Cardiac muscle cell (in vitro differentiated cells and primary cell): ENCODE results near the gene IAH1. TPM values are rescaled to one million over a fixed set of nuclear protein-coding genes. Genes with fewer than 3 reads are reported as not detected.

Experiments used
- DNase-seq, 2 donors: peaks; one replicate each; pipeline versions ENCODE4 v3.0.0 to v3.0.0-alpha.2; 2010 to 2017; ENCODE audit warnings: low read depth in 1 of 2, low spot score in 1 of 2
- H3K27ac ChIP-seq: fragments of 200-600 bp; sonication (generic); 2 replicates; pipeline ENCODE4 v1.5.1; 2016
- H3K27me3 ChIP-seq: fragments of 200-600 bp; sonication (generic); 2 replicates; pipeline ENCODE4 v1.6.0; 2016; ENCODE audit warnings: control low read depth
- H3K36me3 ChIP-seq: fragments of 200-600 bp; sonication (generic); 2 replicates; pipeline ENCODE4 v1.5.1; 2016; ENCODE audit warnings: control low read depth
- H3K4me1 ChIP-seq: fragments of 200-600 bp; sonication (generic); 2 replicates; pipeline ENCODE4 v1.8.1; 2017; ENCODE audit warnings: low read depth, mild to moderate bottlenecking, mixed run types
- H3K4me3 ChIP-seq: fragments of 200-600 bp; sonication (generic); 2 replicates; pipeline ENCODE4 v1.5.1; 2016; ENCODE audit warnings: mild to moderate bottlenecking
- H3K9me3 ChIP-seq: fragments of 200-600 bp; sonication (generic); 2 replicates; pipeline ENCODE4 v1.5.1; 2017; ENCODE audit warnings: low read depth, mild to moderate bottlenecking, control low read depth
- CTCF ChIP-seq: IDR thresholded peaks from 2 replicates; pipeline ENCODE4 v1.5.1; 2012; ENCODE audit warnings: low read depth, mild to moderate bottlenecking, low read length
- polyA plus RNA-seq: library from polyadenylated mRNA; unstranded; fragments of >200 nt; fragmentation: Nextera tagmentation; extraction: Ambion mirVana; gene quantifications from 2 replicates; pipeline ENCODE4 v1.2.1, GENCODE V29; 2016
- total RNA-seq: library from RNA; depleted of rRNA; stranded (reverse); fragments of >200 nt; gene quantifications from 2 replicates; pipeline ENCODE4 v1.2.3, GENCODE V29; 2016

The IAH1 gene
- total RNA-seq (41.8 and 45.4 TPM in 2 replicates), polyA plus RNA-seq (56.6 and 96.4 TPM in 2 replicates)

GRCh38 chr2:9474361-9475057 lies at the start of gene IAH1:
Gene IAH1, plus strand, starts transcription at chr2:9474551. Its CDS starts 16 bp downstream, at chr2:9474567.
- H3K36me3 ChIP-seq = peaks cover 17% of the 10 kb centered on the region
- H3K27ac ChIP-seq = no peak within 1 kb of the TSS
- H3K4me1 ChIP-seq = no peaks in the 10 kb centered on the region
- peak within 1 kb of the TSS; percentile 67 for H3K4me3 ChIP-seq
- H3K27me3 ChIP-seq = no peaks in the 10 kb centered on the region
- no peak for TF ChIP-seq CTCF
- DNase-seq = peak; percentile 43 to 54
- H3K9me3 ChIP-seq = no peaks in the 10 kb centered on the region

DNA sequence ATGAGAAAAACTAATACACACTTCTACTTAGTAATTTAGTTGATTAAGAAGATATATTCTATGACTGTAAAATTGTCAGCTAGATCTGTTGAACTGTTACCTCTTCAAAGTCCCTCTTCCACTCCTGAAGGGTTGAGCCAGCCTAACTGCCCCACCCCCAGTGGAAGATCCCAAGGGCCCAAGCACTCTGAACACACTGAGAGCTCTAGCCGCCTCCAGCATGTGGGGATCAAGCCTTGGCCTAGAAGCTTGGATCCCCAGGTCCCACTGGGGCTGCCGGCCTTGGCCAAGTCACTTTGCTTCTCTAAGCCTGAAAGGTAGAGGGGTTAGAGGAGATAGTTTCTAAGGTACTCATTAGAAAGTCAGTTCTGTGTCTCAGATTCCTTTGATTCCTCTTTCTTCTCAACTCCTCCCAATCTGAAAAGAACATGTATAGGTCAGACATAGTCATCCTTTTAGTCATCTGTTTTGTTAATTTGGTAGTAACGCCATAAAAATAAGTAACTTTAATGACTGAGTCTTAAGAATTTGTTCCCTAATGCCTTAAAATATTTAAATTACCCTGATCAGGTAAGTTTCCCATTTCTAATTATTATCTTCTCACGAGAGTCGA lies 45.3 kb upstream of the IAH1 start:
- no peak for TF ChIP-seq CTCF
- peaks cover 38% of the 10 kb centered on the region for H3K36me3 ChIP-seq
- no peak overlapping the region for H3K4me3 ChIP-seq
- H3K27ac ChIP-seq = no peak overlapping the region
- H3K4me1 ChIP-seq = peaks cover 6% of the 10 kb centered on the region
- no peaks in the 10 kb centered on the region for H3K27me3 ChIP-seq
- H3K9me3 ChIP-seq = no peaks in the 10 kb centered on the region
- no peak for DNase-seq

DNA sequence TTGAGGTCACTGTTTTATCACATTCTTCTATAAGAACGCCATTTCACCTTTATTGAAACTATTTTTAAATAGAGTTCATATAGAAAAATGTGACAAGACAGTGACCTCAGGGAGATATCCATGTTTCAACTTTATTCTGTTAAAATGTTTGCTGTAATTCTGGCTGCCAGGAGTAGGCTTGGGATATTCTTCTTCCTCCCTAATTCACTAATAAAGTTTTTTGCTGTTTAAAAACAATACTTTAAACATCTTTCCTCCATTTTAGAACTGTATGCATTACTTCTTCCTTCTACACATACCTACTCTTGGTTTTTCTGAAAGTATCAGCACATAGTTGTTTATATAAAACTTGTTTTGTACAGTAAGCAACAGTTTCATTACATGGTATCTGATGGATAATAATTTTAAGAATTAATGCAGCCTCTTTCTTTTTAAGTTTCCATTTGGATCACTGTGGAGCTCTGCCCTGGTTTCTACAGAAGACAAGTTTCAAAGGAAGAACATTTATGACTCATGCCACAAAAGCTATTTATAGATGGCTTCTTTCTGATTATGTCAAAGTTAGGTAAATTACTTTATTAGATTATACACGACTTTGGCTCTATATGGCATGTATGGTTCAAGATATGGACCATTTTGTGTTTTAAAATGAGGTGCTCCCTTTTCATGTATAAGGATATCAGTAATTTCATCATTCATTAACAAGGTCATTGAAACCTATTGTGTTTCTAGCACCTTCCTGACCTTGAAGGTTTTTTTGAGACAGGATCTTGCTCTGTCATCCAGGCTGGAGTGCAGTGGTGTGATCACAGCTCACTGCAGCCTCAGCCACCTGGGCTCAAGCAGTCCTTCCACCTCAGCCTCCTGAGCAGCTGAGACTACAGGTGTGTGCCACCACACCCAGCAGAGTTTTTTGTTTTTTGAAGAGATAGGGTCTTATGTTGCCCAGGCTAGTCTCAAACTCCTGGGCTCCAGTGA lies 43.7 kb upstream of the IAH1 start:
- no peaks in the 10 kb centered on the region for H3K9me3 ChIP-seq
- H3K27me3 ChIP-seq = no peaks in the 10 kb centered on the region
- peaks cover 38% of the 10 kb centered on the region for H3K36me3 ChIP-seq
- H3K4me1 ChIP-seq = no peaks in the 10 kb centered on the region
- no peak overlapping the region for H3K4me3 ChIP-seq
- no peak overlapping the region for H3K27ac ChIP-seq
- DNase-seq = no peak
- TF ChIP-seq CTCF = no peak

DNA sequence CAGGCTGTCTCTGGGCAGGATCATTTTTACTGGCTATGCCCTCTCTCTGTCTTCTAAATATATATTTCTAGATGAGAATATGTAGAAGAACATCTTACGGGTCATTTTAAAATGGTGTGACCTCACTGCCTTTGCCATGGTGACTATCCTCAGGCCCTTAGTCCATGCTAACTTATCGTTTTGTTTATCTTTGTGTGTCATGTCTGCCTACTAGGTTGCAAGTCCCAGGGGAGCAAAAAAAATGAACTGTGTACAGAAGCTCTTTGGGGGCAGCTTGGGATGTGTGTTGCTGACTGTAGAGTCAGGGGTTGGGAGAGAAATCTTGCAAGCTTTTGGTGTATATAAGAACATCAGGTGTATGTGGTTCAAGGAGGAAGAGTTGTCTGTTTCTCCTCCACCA lies 39.9 kb upstream of the IAH1 start:
- no peak for DNase-seq
- Histone ChIP-seq H3K9me3 (no peaks in the 10 kb centered on the region), H3K36me3 (peaks cover 62% of the 10 kb centered on the region), H3K4me3 (no peak overlapping the region), H3K4me1 (no peaks in the 10 kb centered on the region), H3K27me3 (no peaks in the 10 kb centered on the region), H3K27ac (no peak overlapping the region)
- TF ChIP-seq CTCF = no peak

DNA sequence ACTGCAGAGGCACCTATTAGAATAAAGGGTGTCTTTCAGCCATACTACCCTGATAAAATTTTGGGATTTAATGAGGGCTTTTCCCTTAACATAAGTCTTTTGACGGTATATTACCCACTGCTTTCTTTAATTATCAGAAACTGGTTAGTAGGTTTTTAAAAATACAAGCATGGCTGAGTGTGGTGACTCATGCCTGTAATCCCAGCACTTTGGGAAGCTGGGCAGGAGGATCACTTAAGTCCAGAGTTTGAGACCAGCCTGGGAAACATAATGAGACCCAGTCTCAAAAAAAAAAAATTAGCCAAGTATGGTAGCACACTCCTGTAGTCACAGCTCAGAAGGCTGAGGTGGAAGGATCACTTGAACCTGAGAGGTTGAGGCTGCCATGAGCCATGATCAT lies 34.8 kb upstream of the IAH1 start:
- no peak for TF ChIP-seq CTCF

More for the DNA sequence above, 34.8 kb upstream of the IAH1 start:
- Histone ChIP-seq H3K9me3 (no peaks in the 10 kb centered on the region), H3K27ac (no peak overlapping the region), H3K36me3 (peaks cover 61% of the 10 kb centered on the region), H3K27me3 (no peaks in the 10 kb centered on the region), H3K4me3 (no peak overlapping the region), H3K4me1 (no peaks in the 10 kb centered on the region)
- no peak for DNase-seq
